HG03432 (cell line): ENCODE results near the gene HLX.

ENCODE experiments used
- ATAC-seq: cut with Tn5 transposase; IDR thresholded peaks from one replicate; pipeline ENCODE4 v1.9.1; 2021; ENCODE audit warnings: mild to moderate bottlenecking, moderate library complexity; ENCODE audit not compliant: unreplicated experiment

The HLX gene

DNA sequence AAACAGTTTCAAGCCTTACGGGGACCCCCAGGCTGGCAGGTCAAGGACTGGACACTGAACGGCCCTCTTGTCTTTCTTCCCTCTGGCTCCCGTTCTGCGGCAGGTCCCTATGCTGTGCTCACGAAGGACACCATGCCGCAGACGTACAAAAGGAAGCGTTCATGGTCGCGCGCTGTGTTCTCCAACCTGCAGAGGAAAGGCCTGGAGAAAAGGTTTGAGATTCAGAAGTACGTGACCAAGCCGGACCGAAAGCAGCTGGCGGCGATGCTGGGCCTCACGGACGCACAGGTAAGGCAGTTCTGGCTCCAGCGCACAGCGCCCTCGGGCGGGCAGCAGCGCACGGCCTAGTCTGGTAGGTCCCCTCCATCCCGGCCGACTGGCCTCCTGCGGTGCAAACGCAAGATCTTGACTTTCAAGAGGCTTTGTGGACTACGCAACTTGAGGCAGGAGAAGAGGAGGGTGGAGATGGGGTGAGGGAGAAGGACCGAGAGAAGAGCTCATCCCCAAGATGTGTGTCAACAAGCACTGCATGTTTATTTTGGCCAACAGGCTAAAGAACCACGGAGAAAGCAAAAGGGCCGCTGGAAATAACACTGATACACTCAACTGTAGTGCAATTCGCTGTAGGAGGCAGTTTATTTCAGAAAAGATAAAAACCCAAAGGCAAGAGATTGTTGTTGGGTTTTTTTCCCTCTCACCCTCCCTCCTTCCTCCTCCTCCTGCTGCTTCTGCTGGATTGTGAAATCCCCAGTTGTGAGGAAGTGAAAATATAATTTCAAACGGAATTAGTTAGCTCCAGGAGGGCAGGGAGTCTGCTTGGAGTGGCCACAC lies 3.0 kb downstream of the HLX start:
- ATAC-seq = no peak

DNA sequence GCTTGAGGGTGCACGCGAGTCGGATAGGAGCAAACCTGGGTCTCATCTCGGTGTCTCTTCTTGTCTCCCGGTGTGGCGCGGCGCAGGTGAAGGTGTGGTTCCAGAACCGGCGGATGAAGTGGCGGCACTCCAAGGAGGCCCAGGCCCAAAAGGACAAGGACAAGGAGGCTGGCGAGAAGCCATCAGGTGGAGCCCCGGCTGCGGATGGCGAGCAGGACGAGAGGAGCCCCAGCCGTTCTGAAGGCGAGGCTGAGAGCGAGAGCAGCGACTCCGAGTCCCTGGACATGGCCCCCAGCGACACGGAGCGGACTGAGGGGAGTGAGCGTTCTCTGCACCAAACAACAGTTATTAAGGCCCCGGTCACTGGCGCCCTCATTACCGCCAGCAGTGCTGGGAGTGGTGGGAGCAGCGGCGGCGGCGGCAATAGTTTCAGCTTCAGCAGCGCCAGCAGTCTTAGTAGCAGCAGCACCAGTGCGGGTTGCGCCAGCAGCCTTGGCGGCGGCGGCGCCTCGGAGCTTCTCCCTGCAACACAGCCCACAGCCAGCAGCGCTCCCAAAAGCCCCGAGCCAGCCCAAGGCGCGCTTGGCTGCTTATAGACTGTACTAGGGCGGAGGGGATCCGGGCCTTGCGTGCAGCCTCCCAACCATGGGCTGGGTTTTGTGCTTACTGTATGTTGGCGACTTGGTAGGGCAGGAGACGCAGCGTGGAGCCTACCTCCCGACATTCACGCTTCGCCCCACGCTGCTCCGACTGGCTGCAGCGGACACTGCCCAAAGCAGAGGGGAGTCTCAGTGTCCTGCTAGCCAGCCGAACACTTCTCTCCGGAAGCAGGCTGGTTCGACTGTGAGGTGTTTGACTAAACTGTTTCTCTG lies 5.1 kb downstream of the HLX start:
- ATAC-seq = no peak

DNA sequence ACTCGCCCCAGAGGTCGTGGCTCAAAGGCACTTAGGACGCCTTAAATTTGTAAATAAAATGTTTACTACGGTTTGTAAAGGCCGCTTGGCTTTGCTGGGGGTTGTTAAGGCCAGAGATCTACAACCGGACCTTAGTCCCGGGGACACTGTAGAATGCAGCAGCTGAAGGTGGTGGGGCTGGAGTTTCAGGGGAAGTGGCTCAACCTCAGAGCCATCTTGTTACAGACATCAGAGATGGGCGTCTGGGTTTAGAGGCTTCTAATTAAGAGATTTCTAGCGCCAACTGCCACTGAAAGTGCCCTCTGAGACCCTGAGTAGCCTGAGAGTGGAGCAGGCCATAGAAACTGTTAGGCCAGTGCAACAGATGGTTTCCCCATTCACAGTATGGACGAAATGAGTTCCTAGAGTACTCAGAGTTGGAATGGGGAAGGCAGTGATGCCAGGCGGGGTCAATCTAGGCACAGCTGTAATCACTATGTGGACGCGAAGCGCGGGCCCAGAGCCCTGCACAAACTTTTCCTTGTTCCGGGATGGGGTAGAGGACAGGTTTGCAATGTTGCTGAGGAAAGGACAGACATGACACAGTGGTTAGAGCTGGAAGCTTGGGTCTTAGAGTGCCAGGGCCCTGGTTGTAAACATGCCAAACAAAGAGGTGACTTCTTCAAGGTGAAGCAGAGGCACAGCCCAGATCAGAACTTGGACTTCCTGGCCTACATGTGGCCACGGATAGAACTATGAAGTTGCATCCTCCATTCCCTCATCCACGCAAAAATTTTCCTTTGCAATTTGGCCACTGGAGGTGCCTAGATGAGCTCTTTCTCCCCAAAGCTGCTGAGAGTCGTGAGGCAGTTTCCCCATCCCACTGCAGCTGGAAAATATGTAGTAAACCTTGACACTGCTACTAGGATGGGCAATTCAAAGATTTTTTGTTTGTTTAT lies 6.0 kb downstream of the HLX start:
- no peak for ATAC-seq

DNA sequence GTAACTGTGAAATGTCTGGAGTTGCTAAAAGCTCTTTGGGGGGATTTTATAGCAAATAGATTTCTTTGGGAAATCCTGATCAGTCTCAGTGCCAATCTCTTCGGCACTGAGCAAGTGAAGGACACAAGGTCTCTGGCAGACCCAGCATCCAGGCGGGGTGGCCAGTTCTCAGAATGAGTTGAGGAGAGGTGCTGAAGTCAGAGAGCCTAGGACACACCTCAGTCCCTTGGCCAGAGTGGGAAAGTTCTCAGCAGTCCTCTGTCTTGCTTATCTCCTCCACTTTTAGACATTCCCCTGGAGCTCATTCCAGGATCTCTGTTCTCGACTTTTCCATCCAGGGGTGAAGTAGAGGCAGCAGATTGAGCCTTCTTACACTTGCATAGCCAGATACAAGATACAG lies 6.7 kb downstream of the HLX start:
- ATAC-seq = no peak

DNA sequence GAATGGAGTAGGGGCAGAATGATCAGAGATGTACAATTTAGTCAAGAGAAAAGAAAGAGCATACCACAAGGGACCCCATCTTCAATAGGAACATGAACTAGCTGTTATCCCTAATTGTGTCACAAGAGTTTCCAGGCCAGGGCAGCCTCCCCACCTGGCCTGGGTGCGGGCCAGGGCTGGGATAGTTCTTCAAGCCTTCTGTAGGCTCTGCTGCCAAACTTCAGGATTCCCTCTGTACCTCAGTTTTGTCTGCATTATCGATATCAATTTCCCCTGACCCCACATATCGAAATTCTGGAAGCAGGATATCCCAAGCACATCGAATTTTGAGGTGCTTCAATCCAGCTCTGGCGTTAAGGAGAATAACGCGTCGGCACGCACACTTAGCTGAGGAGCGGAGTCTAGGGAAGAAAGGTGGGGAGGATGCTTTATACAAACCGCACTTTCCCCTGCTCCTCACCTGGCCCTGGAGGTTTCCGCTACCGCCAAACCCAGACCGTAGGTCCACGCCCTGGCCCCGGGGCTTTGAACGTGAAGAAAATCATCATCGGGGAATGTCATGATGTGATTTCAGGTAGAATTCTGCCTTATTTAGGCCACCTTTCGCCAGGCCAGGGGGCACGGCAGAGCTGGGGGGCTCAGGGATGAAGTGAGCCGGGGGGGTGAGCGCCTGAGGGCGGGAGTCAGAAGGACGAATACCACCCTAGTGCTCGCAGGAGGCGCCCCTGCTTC lies 7.4 kb downstream of the HLX start:
- ATAC-seq = no peak

DNA sequence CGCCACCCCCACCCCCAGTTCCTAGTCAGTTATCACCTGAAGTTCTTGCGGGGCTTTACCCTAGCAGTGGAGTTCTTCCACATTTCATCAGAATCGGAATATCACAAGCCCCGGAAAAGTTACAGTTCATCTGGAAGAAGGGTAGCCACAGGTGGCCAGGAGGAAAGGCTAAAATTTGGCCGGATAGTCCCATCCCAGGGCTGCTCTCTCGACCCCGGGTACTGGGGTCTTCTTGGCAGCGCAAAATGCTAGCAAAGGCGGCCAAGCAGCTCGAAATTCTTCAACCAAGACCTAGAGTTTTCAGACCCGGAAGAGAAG lies 7.9 kb downstream of the HLX start:
- no peak for ATAC-seq

DNA sequence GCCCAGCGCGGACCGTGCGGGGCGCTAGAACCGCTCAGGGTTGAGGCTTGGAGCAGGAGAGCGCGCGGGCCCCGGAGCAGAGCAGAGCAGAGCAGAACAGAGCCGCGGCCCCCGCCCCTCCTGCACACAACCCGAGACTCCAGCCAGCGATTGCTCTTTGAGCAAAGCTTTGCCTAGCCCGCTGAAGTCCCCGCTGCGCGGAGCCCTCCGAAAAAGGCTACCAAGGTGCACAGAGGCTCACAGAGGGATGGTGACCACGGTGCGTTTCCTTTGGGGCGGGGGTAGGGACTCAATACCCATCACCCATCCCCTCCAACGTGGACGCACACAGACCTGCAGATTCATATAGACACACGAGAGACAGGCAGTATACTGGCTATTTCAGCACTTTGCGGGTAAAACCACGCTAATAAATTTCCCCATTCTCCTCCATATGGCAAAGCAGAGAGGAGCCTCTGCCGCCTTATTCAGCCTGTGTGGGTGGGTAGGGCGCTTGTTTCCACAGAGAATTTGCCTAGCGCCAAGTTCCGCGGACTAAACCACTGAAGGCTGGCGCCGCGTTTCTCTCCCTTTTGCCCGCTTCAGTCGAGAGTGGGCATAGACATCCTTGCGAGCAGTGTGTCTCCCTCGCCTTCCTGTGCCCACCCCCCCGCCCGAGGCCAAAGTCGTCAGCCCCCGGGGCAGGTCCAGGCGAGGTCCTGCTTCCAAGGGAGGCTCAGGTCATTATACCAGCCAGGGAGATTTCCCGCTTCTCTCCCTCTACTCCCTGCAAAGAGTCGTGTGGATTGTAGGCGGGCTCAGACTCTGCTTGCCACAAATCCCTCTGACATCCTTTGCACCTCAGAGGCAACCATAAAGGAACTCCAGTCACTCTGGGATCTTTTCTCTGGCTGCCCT lies 8.5 kb downstream of the HLX start:
- no peak for ATAC-seq

DNA sequence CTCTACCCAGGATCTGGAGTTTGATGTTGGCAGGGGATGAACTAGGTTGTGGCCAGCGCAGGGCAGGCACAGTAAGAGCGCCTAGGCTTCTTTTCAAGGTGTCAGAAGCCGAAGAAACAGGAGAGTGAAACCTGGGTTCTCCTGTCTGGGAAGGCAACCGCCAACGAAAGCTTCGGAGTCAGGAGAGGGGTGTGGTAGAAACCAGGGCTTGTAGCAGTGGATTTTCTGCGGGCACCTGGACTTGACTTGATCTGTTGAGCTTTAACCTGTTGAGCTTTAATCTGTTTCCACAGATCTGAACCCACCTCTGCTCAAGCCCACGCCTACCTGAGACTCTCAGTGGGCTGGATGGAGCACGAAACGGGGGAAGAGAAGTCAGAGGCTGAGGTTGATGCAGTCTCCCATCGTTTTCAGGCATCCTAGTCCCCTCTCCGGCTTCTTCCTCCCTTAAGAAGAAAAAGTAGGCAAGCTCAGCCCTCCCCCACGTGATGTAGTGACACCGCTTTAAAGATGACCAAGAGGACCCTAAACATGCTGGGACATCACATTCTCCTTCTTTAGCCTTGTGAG lies 9.3 kb downstream of the HLX start:
- ATAC-seq = no peak

DNA sequence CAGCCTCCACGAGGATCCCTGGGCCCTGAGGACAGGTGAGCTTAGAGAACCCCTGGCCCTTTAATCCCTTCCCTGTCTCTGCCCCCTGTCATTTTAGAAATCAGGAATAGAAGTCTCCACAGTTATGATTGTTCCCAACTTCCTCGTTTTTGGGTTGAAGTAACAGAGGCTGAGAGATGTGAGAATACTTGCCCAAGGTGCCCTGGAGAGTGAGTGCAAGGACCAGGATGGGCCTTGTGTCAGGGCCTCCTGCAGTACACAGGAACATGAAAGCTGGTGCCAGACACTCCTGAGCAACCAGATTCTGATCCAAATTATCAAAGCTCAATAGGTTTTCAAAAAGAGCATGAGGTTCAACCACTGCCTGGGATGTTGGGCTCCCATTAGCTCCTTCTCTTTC lies 10.1 kb downstream of the HLX start:
- no peak for ATAC-seq

DNA sequence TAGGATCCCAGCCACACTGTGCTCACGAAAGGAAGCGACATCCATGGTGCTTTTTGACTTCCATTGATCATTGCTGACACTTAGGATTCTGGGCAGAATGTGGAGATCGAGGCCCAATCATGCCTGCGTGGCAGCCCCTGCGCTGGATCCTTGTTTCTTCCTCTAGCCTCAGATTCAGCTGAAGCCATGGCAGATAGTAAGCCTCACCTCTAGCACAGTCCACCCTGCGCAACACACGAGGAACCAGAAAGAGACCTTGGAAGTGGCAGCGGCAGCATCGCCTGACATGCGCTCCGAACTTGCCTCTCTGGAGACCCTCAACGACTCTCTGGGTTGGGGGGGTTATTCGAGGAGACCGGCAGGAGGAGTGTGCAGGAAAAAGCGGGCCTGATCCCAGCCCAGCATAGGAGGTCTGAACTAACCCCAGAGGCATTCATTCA lies 10.6 kb downstream of the HLX start:
- no peak for ATAC-seq

DNA sequence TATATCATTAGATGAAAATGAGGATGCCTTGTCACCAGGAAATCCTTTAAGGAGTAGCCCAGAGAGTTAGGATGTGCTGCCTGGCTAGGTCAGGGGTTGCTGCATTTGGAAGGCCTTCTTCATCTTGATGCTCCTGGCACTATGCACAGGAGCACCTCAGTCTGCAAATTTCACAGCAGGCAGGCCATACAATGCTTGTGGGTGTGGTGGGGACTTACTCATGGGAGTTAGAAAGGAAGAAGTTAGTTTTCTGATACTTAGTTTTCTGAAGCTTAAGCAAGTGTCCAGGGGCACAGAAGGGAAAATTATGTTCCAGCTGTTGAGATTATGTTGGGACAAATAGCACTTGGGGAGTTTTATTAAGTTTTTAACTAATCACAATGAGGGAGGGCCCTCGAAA lies 11.4 kb downstream of the HLX start:
- ATAC-seq = no peak

DNA sequence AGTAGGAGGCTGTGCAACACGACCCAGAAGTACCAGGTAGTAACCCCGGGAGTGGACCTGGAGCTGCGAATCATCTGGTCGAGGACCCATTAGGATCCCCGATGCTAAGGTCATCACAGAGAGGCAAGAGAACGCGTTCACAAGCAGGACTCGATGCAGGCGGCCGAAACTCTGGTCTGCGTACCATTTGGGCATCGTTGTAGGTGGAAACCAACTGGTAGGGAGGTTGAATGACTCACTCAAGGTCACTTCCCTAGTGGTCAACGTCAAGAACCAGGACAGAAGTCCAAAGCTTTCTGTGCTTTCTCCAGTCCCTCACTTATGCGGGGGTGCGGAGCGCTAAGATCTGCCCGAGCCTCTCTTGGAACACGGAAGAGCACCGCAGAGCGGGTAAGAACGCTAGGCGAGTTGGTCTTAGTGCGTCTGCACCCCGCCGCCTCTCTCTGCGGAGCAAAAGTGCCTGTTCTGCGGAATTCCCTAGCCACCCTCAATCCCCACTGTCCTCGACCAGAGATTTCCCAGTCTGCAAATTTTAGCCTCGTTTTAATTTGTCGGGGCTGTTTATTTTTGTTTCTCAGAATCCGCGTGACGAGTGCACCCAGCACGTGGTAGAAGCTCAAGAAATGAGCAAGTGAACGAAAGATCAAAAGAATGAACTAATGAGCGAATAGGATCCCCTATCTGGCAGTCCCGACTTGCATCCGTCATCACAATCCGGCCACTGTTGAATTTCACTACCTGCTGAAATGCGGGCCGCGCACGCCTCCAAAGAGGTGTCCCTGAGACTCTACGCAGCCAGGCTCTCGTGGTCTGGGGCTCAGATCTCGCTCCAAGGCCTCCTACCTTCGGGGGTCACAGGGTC lies 12.2 kb downstream of the HLX start:
- ATAC-seq = no peak

DNA sequence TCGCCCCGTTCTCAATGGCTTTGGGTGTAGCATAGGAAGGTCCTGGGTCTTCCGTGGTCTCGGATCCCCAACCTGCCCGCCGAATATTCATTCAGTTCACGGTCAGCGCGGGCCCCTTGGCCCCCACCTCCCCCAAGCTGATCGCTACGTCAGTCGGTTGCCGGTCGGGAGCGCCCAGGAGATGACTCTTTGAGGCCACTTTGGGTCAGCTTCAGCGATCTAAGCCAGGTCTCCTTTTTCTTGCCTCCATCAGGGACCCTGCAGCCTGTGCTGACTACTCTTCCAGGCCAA lies 12.8 kb downstream of the HLX start:
- ATAC-seq = no peak

DNA sequence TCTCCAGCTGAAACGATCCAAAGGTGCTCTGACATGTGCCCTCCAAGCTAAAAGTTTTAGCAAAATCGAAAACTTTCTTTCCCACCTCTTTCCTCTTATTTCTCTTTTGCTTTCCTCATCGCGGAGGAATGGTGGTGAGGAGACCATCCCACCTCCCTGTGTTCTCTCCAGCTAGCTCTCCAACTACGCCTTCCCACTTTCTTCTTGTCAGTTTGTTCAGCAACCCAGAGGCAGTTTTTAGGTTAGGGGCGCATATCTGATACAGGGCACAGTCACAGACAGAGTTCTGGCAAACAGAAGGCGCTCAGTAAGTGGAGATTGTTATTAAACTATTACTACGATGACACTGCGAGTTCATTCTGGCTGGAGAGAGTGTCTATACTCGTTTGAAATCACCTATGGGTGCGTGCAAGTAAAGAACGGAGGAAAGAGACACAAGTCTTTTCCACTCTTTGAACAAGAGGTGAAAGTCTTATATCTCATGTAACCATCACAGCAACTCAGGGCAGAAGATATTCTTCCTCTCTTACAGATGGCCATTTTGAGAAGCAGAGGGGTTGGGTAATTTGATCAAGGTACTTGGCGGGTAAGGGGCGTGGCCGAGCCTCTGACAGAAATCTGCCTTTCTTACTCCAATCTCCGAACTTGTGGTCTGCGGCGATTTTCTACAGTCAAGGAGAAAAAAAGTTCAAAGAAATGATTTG lies 13.9 kb downstream of the HLX start:
- no peak for ATAC-seq

DNA sequence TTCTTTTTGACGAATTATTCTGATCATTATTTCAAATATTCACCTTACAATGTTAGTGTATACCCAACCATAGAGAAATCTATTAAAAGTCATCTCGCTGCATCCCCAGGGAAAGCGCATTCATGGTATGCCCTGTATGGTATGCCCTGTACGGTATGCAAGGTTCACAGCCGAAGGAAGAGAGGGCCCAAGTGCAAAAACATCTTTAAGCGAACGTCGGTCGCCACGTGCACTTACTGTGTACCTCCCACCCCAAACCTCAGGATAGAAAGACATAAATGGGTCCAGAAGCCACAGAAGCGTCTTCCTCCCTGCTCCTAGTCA lies 14.4 kb downstream of the HLX start:
- no peak for ATAC-seq

DNA sequence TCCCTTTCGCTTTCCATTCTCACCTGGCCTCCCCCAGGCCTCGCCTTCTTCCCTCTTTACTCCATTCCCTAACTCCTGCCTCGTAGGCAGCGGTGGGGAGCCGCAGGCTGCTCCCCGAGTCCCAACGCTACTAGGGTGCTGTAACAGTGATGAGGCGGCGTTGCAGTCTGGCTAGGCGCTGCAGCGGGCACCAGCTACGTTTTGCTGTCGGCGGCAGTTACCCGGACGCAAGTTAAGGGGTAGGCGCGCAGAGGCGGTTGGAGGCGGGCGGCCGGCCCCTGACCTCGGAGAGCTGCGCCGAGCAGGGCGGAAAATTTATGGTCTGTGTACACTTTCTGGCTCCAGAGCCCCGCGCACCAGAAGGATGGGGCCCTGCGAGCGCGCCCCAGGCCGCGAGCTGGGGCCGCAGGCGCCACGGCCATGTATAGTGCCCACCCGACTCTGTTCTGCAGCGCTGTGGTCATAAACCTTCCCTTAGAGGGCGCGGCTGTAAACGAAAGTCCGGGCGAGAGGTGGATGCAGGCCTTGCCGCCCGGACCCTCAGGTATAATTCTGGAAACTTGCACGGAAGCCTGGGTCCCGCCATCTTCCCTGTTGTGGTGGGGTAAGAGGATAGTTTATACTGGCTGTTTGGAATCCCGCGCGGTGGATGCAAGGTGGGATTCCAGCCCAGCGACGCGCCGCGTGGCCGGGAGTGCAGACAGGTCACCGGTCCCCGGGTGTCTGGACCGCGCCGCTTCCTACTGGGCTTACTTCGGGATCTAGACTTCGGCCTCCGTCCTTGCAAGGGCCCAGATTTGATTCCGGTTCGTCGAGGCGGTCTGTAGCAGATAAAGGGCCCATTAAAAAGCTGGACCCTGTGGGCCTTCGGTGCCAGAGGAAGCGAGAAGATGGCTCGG lies 15.0 kb downstream of the HLX start:
- ATAC-seq = no peak

DNA sequence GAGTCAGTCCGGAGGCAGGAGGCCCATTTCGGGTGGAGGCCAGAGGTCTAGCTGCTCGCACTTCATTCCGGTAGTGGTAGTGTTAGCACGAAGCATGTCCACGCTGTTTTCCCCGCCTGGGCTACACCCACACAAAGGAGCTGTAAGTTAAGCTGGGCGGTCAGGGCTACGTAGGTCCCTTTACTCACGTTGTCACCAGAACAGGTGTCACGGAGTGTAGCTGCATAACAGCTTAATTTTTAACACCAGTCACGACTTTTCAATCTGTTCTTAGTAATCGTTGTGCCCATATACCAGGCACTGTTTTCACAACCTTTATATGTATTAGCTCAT lies 15.6 kb downstream of the HLX start:
- ATAC-seq = no peak
